GM19468 (cell line): ENCODE results near the gene CRLF2.
"Not testable (repeated sequence)": the region's sequence is repeated elsewhere in the genome, so short reads cannot be mapped to it uniquely, and the experiment has no call there.

Experiments
- ATAC-seq: cut with Tn5 transposase; IDR thresholded peaks from one replicate; pipeline ENCODE4 v1.9.1; 2021; ENCODE audit warnings: mild to moderate bottlenecking, moderate library complexity, moderate number of reproducible peaks; ENCODE audit not compliant: unreplicated experiment; ENCODE audit errors: extremely low read depth

The CRLF2 gene

GRCh38 chrX:1212532-1212931 lies at the start of gene CRLF2:
Gene CRLF2 (minus strand): TSS chrX:1212649. CDS start chrX:1212634, 15 bp downstream.
- ATAC-seq: no peak

GRCh38 chrX:1261771-1262170 lies 49.3 kb upstream of the CRLF2 start:
- not testable (repeated sequence) for ATAC-seq

- no peak for ATAC-seq
Measured at GRCh38 chrX:1261285-1261684, 48.8 kb upstream of the CRLF2 start.

- ATAC-seq: no peak
Measured at GRCh38 chrX:1252861-1253260, 40.4 kb upstream of the CRLF2 start.

GRCh38 chrX:1249101-1249887 lies 36.8 kb upstream of the CRLF2 start:
- no peak for ATAC-seq

- ATAC-seq: no peak
Measured at GRCh38 chrX:1248331-1249061, 36.0 kb upstream of the CRLF2 start.

GRCh38 chrX:1246816-1247215 lies 34.4 kb upstream of the CRLF2 start:
- ATAC-seq: no peak

- no peak for ATAC-seq
Measured at GRCh38 chrX:1244164-1245076, 32.0 kb upstream of the CRLF2 start.

GRCh38 chrX:1242891-1243402 lies 30.5 kb upstream of the CRLF2 start:
- ATAC-seq: no peak

GRCh38 chrX:1240551-1240950 lies 28.1 kb upstream of the CRLF2 start:
- not testable (repeated sequence) for ATAC-seq

- ATAC-seq: no peak
Measured at GRCh38 chrX:1239681-1240142, 27.3 kb upstream of the CRLF2 start.

- ATAC-seq: no peak
Measured at GRCh38 chrX:1231850-1232465, 19.5 kb upstream of the CRLF2 start.

- ATAC-seq: not testable (repeated sequence)
Measured at GRCh38 chrX:1228101-1228500, 15.7 kb upstream of the CRLF2 start.

GRCh38 chrX:1226249-1226648 lies 13.8 kb upstream of the CRLF2 start:
- no peak for ATAC-seq

GRCh38 chrX:1224954-1225353 lies 12.5 kb upstream of the CRLF2 start:
- ATAC-seq: no peak

- ATAC-seq: no peak
Measured at GRCh38 chrX:1223242-1223600, 10.8 kb upstream of the CRLF2 start.

GRCh38 chrX:1222531-1223241 lies 10.2 kb upstream of the CRLF2 start:
- ATAC-seq: no peak

GRCh38 chrX:1221296-1221845 lies 8.9 kb upstream of the CRLF2 start:
- no peak for ATAC-seq

GRCh38 chrX:1218286-1218685 lies 5.8 kb upstream of the CRLF2 start:
- no peak for ATAC-seq
